B cell (primary cell): ENCODE measurements around the gene CAMKV. TPM values are rescaled to one million over a fixed set of nuclear protein-coding genes. Genes with fewer than 3 reads are reported as not detected.

Experiments used
- ATAC-seq: fragments of 200-7000 bp; cut with Tn5 transposase; one replicate; pipeline ENCODE4 v1.10.0; 2021; ENCODE audit warnings: low read depth, mild to moderate bottlenecking, moderate number of reproducible peaks, moderate library complexity
- CTCF ChIA-PET: fragments of 350-600 bp; sonication (Branson Sonifier 250); formaldehyde crosslinking; loops from one replicate; lab custom pipeline; 2021; ENCODE audit warnings: antibody characterized with exemption, inconsistent platforms; lab: Charles Lee
- POLR2A ChIA-PET: fragments of 350-600 bp; sonication (Branson Sonifier 250); formaldehyde crosslinking; loops from one replicate; lab custom pipeline; 2021; ENCODE audit warnings: antibody characterized with exemption; lab: Charles Lee
- DNase-seq: peaks from one replicate; pipeline ENCODE4 v3.0.0; 2013
- H2AFZ ChIP-seq: 2 replicates; pipeline ENCODE4 v1.6.1; 2012; ENCODE audit warnings: mild to moderate bottlenecking, low read depth, low read length; ENCODE audit not compliant: insufficient read depth, poor library complexity, severe bottlenecking
- H3K27ac ChIP-seq, 2 donors: 1 replicate in 1 of 2; 2 replicates in 1 of 2; pipeline ENCODE4 v1.5.1; 2012 to 2013; ENCODE audit warnings: low read length in 2 of 2, mild to moderate bottlenecking in 2 of 2, moderate library complexity in 1 of 2
- H3K27me3 ChIP-seq, 4 experiments: fragments of 200-600 bp in 1 of 4; sonication (generic) in 1 of 4; replicated peaks in 1 of 4; 1 replicate in 2 of 4; 2 replicates in 2 of 4; pipeline versions ENCODE4 v1.6.1 to v1.7.0; 2013 to 2016; ENCODE audit warnings: low read length in 3 of 4, mild to moderate bottlenecking in 2 of 4, mixed read lengths in 1 of 4, moderate library complexity in 1 of 4; ENCODE audit not compliant: insufficient read depth in 4 of 4, control insufficient read depth in 3 of 4; ENCODE audit errors: control extremely low read depth in 1 of 4
- H3K36me3 ChIP-seq, 2 experiments: replicated peaks in 1 of 2; 1 replicate in 1 of 2; 2 replicates in 1 of 2; pipeline versions ENCODE4 v1.6.1 to v1.7.1; 2013; ENCODE audit warnings: low read length in 1 of 2; ENCODE audit not compliant: insufficient read depth in 2 of 2, control insufficient read depth in 1 of 2; ENCODE audit errors: control extremely low read depth in 1 of 2, extremely low read depth in 1 of 2
- H3K4me1 ChIP-seq, 2 donors: fragments of 200-600 bp in 1 of 2; sonication (generic) in 1 of 2; 1 replicate in 1 of 2; 2 replicates in 1 of 2; pipeline versions ENCODE4 v1.5.1 to v1.6.1; 2013 to 2017; ENCODE audit warnings: low read length in 2 of 2; ENCODE audit not compliant: control insufficient read depth in 2 of 2, insufficient read depth in 2 of 2
- H3K4me2 ChIP-seq: replicated peaks from 2 replicates; pipeline ENCODE3; 2012; ENCODE audit warnings: mild to moderate bottlenecking, low read depth, low read length; ENCODE audit not compliant: poor library complexity, severe bottlenecking
- H3K4me3 ChIP-seq, 5 experiments: fragments of 200-600 bp in 1 of 5; sonication (generic) in 1 of 5; 1 replicate in 3 of 5; 2 replicates in 2 of 5; pipeline versions ENCODE4 v1.5.1 to v1.7.0; 2011 to 2016; ENCODE audit warnings: low read length in 4 of 5, mild to moderate bottlenecking in 4 of 5, low read depth in 2 of 5, control low read depth in 1 of 5, moderate library complexity in 1 of 5; ENCODE audit not compliant: insufficient read depth in 1 of 5; ENCODE audit errors: control extremely low read depth in 1 of 5, extremely low read depth in 1 of 5
- H3K79me2 ChIP-seq: fragments of 200-600 bp; sonication (generic); one replicate; pipeline ENCODE4 v1.6.0; 2016; ENCODE audit warnings: low read length; ENCODE audit not compliant: control insufficient read depth, insufficient read depth
- H3K9ac ChIP-seq: fragments of 200-600 bp; sonication (generic); 2 replicates; pipeline ENCODE4 v1.6.1; 2017; ENCODE audit warnings: mild to moderate bottlenecking, low read length, moderate library complexity
- H3K9me3 ChIP-seq, 3 donors: one replicate each; pipeline versions ENCODE4 v1.6.1 to v1.7.1; 2013; ENCODE audit warnings: low read length in 2 of 3; ENCODE audit not compliant: control insufficient read depth in 2 of 3, insufficient read depth in 1 of 3; ENCODE audit errors: control extremely low read depth in 1 of 3
- H4K20me1 ChIP-seq: 2 replicates; pipeline ENCODE4 v1.6.0; 2012; ENCODE audit warnings: mild to moderate bottlenecking, low read length; ENCODE audit not compliant: insufficient read depth, control insufficient read depth, poor library complexity, severe bottlenecking
- H3K27ac Mint-ChIP-seq: one replicate; pipeline ENCODE4 v1.8.0; 2021; ENCODE audit warnings: mixed read lengths
- H3K27me3 Mint-ChIP-seq: one replicate; pipeline ENCODE4 v1.8.0; 2021; ENCODE audit warnings: mixed read lengths
- H3K4me1 Mint-ChIP-seq: one replicate; pipeline ENCODE4 v1.8.0; 2021; ENCODE audit warnings: mixed read lengths
- H3K4me3 Mint-ChIP-seq: one replicate; pipeline ENCODE4 v1.8.0; 2021; ENCODE audit warnings: mixed read lengths
- H3K9me3 Mint-ChIP-seq: one replicate; pipeline ENCODE4 v1.8.0; 2022; ENCODE audit warnings: mixed read lengths; ENCODE audit not compliant: insufficient read depth
- EZH2 ChIP-seq: IDR thresholded peaks from 2 replicates; pipeline ENCODE4 v1.6.1; 2012; ENCODE audit warnings: borderline replicate concordance, low read depth, mild to moderate bottlenecking, moderate library complexity, low read length; ENCODE audit not compliant: insufficient read depth, poor library complexity, severe bottlenecking
- WGBS: methylation state at CpG from one replicate; pipeline ENCODE4 v1.1.5; 2013; ENCODE audit warnings: missing lambda C conversion rate; ENCODE audit not compliant: insufficient coverage; 5-methylcytosine and 5-hydroxymethylcytosine counted together
- intact Hi-C: fragments of 100-400 bp; cut with micrococcal nuclease; formaldehyde crosslinking; loops from one replicate; pipeline ENCODE4 v1.10.0; 2022
- polyA plus RNA-seq: library from polyadenylated mRNA; depleted of rRNA; stranded (reverse); fragments of >200 nt; gene quantifications from 2 replicates; pipeline ENCODE4 v1.2.3, GENCODE V29; 2012
- total RNA-seq, 2 donors: library from RNA; stranded (reverse); fragments of 120-200 nt in 1 of 2; gene quantifications; 1 replicate in 1 of 2; 2 replicates in 1 of 2; pipeline versions ENCODE4 v1.2.3 to v1.2.4, GENCODE V29; 2013 to 2022
- TF ChIP-seq, protein P1 (sequence below): fragments of 200-600 bp; IDR thresholded peaks from one replicate; pipeline ENCODE4 v1.8.0; 2022; ENCODE audit warnings: antibody characterized with exemption, mild to moderate bottlenecking

CAMKV gene
- total and polyA plus RNA-seq, 2 donors (not counting 1 experiment from before 2014, with no cell fraction given) = not detected

GRCh38 chr3:49867871-49868321, 1.8 kb downstream of the CAMKV start:
- H3K9me3 ChIP-seq = peaks cover 0 to 12% (median 0%) of the 10 kb centered on the region in 3 donors
- Mint-ChIP-seq H3K4me3 (peak overlapping the region; percentile 39), H3K27ac (no peak overlapping the region), H3K27me3 (peaks cover 41% of the 10 kb centered on the region), H3K4me1 (no peaks in the 10 kb centered on the region), H3K9me3 (no peaks in the 10 kb centered on the region)
- TF ChIP-seq EZH2 = no peak
- TF ChIP-seq, protein P1, sequence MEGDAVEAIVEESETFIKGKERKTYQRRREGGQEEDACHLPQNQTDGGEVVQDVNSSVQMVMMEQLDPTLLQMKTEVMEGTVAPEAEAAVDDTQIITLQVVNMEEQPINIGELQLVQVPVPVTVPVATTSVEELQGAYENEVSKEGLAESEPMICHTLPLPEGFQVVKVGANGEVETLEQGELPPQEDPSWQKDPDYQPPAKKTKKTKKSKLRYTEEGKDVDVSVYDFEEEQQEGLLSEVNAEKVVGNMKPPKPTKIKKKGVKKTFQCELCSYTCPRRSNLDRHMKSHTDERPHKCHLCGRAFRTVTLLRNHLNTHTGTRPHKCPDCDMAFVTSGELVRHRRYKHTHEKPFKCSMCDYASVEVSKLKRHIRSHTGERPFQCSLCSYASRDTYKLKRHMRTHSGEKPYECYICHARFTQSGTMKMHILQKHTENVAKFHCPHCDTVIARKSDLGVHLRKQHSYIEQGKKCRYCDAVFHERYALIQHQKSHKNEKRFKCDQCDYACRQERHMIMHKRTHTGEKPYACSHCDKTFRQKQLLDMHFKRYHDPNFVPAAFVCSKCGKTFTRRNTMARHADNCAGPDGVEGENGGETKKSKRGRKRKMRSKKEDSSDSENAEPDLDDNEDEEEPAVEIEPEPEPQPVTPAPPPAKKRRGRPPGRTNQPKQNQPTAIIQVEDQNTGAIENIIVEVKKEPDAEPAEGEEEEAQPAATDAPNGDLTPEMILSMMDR = no peak
- H3K27ac ChIP-seq = no peak overlapping the region
- intact Hi-C loops = no loop called here
- H3K4me3 ChIP-seq = no peak overlapping the region
- no peak overlapping the region for H3K9ac ChIP-seq
- WGBS = 20% methylated on average over 2 of the region's 7 CpGs
- no peak for DNase-seq
- H3K4me1 ChIP-seq = peaks cover 12 to 15% of the 10 kb centered on the region in 2 donors
- no peaks in the 10 kb centered on the region for H3K79me2 ChIP-seq
- no peak overlapping the region for H2AFZ ChIP-seq
- no peaks in the 10 kb centered on the region for H4K20me1 ChIP-seq
- ATAC-seq = no peak
- no peak overlapping the region for H3K4me2 ChIP-seq
- peaks cover 0 to 56% (median 20%) of the 10 kb centered on the region in 4 experiments for H3K27me3 ChIP-seq
- H3K36me3 ChIP-seq = no peaks in the 10 kb centered on the region
- CTCF ChIA-PET = no interaction called here
- POLR2A ChIA-PET = no interaction called here

DNA sequence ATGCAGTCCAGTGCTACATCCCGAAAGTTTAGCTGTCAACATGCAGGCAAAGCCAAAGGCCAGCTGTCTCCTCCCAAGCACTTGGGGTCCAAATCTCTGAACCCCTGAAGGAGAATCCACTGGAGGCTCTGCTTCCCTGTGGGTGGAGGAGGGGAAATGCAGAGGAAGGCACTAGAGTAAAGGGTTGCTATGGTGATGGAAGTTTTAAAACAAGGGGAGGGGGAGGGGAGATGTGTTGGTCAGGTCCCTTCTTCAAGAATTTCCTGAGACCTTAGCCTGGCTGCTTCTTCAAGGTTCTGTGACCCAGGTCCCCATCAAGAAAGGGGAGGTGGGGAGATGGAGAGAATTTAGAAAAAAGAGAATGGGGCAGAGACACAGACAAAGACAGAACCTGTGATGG, 2.3 kb downstream of the CAMKV start:
- H3K4me2 ChIP-seq = no peak overlapping the region
- H3K4me1 ChIP-seq = peaks cover 12 to 14% of the 10 kb centered on the region in 2 donors
- Mint-ChIP-seq H3K27ac (no peak overlapping the region), H3K4me1 (no peaks in the 10 kb centered on the region), H3K27me3 (peaks cover 42% of the 10 kb centered on the region), H3K9me3 (no peaks in the 10 kb centered on the region), H3K4me3 (no peak overlapping the region)
- no peak overlapping the region for H3K4me3 ChIP-seq
- no peak for DNase-seq
- ChIA-PET POLR2A (no interaction called here), CTCF (no interaction called here)
- no peak for ATAC-seq
- H4K20me1 ChIP-seq = no peaks in the 10 kb centered on the region
- no peak overlapping the region for H3K27ac ChIP-seq
- no peak overlapping the region for H3K9ac ChIP-seq
- no peak overlapping the region for H2AFZ ChIP-seq
- no peak for TF ChIP-seq EZH2
- TF ChIP-seq, protein P1 = no peak
- H3K9me3 ChIP-seq = peaks cover 0 to 12% (median 0%) of the 10 kb centered on the region in 3 donors
- intact Hi-C loops = no loop called here
- peaks cover 0 to 56% (median 20%) of the 10 kb centered on the region in 4 experiments for H3K27me3 ChIP-seq
- no peaks in the 10 kb centered on the region for H3K79me2 ChIP-seq
- no CpG with 5 or more reads among the region's 1 CpG for WGBS
- no peaks in the 10 kb centered on the region for H3K36me3 ChIP-seq
